CD14-positive monocyte (primary cell): ENCODE results near the gene DHRS12. TPM values are rescaled to one million over a fixed set of nuclear protein-coding genes. Genes with fewer than 3 reads are reported as not detected.

Experiments
- DNase-seq, 3 donors: peaks; one replicate each; pipeline ENCODE4 v3.0.0-alpha.2; 2011 to 2022
- H2AFZ ChIP-seq: 2 replicates; pipeline ENCODE4 v1.6.0; 2012; ENCODE audit warnings: mild to moderate bottlenecking, low read depth, low read length, inconsistent platforms; ENCODE audit not compliant: insufficient read depth, poor library complexity, severe bottlenecking
- H3K27ac ChIP-seq, 2 donors: 1 replicate in 1 of 2; 2 replicates in 1 of 2; pipeline ENCODE4 v1.5.1; 2012 to 2013; ENCODE audit warnings: low read length in 2 of 2, control low read depth in 1 of 2, inconsistent platforms in 1 of 2, low read depth in 1 of 2, mild to moderate bottlenecking in 1 of 2
- H3K27me3 ChIP-seq, 2 donors: one replicate each; pipeline versions ENCODE4 v1.6.0 to v1.6.1; 2011 to 2013; ENCODE audit warnings: low read length in 2 of 2; ENCODE audit not compliant: control insufficient read depth in 2 of 2, insufficient read depth in 2 of 2
- H3K36me3 ChIP-seq, 2 donors: replicated peaks in 1 of 2; 1 replicate in 1 of 2; 2 replicates in 1 of 2; pipeline versions ENCODE4 v1.5.1 to v1.6.1; 2012 to 2013; ENCODE audit warnings: low read length in 2 of 2, control low read depth in 1 of 2, inconsistent platforms in 1 of 2, mild to moderate bottlenecking in 1 of 2; ENCODE audit not compliant: insufficient read depth in 2 of 2, control insufficient read depth in 1 of 2
- H3K4me1 ChIP-seq, 2 donors: 1 replicate in 1 of 2; 2 replicates in 1 of 2; pipeline versions ENCODE4 v1.5.1 to v1.6.1; 2012 to 2013; ENCODE audit warnings: low read length in 2 of 2, control low read depth in 1 of 2, inconsistent platforms in 1 of 2, mild to moderate bottlenecking in 1 of 2, moderate library complexity in 1 of 2; ENCODE audit not compliant: insufficient read depth in 2 of 2, control insufficient read depth in 1 of 2
- H3K4me2 ChIP-seq: replicated peaks from 2 replicates; pipeline ENCODE3; 2012; ENCODE audit warnings: low read length, moderate library complexity, mild to moderate bottlenecking; ENCODE audit not compliant: poor library complexity, severe bottlenecking; ENCODE audit errors: extremely low read depth
- H3K4me3 ChIP-seq, 3 experiments: fragments of 200-600 bp in 1 of 3; sonication (generic) in 1 of 3; replicated peaks in 1 of 3; 1 replicate in 2 of 3; 2 replicates in 1 of 3; pipeline ENCODE4 v1.5.1; 2011 to 2013; ENCODE audit warnings: low read length in 3 of 3, mild to moderate bottlenecking in 3 of 3, control low read depth in 2 of 3, low read depth in 2 of 3, inconsistent platforms in 1 of 3, moderate library complexity in 1 of 3
- H3K79me2 ChIP-seq: 2 replicates; pipeline ENCODE4 v1.6.0; 2012; ENCODE audit warnings: mild to moderate bottlenecking, control low read depth, inconsistent platforms, low read length, moderate library complexity; ENCODE audit not compliant: insufficient read depth
- H3K9ac ChIP-seq: 2 replicates; pipeline ENCODE4 v1.6.0; 2017; ENCODE audit warnings: low read length, mild to moderate bottlenecking; ENCODE audit not compliant: insufficient read depth, poor library complexity, severe bottlenecking
- H3K9me3 ChIP-seq, 2 donors: replicated peaks in 1 of 2; 1 replicate in 1 of 2; 2 replicates in 1 of 2; pipeline versions ENCODE4 v1.5.1 to v1.6.1; 2012 to 2013; ENCODE audit warnings: low read length in 2 of 2, control low read depth in 1 of 2; ENCODE audit not compliant: control insufficient read depth in 1 of 2, insufficient read depth in 1 of 2
- H4K20me1 ChIP-seq: 2 replicates; pipeline ENCODE4 v1.6.0; 2012; ENCODE audit warnings: mild to moderate bottlenecking, low read length, control low read depth, moderate library complexity; ENCODE audit not compliant: insufficient read depth
- H3K27ac Mint-ChIP-seq, 7 donors: one replicate each; pipeline ENCODE4 v1.8.0; 2020; ENCODE audit warnings: mild to moderate bottlenecking in 7 of 7, mixed read lengths in 7 of 7, moderate library complexity in 6 of 7, inconsistent platforms in 2 of 7
- H3K27me3 Mint-ChIP-seq, 3 donors: one replicate each; pipeline ENCODE4 v1.8.0; 2021 to 2022; ENCODE audit warnings: low read depth in 3 of 3, mild to moderate bottlenecking in 3 of 3, mixed read lengths in 3 of 3, moderate library complexity in 3 of 3, inconsistent platforms in 1 of 3
- H3K36me3 Mint-ChIP-seq, 2 donors: one replicate each; pipeline ENCODE4 v1.8.0; 2020; ENCODE audit warnings: mixed read lengths in 2 of 2, inconsistent platforms in 1 of 2, mild to moderate bottlenecking in 1 of 2
- H3K4me1 Mint-ChIP-seq: one replicate; pipeline ENCODE4 v1.8.0; 2020; ENCODE audit warnings: mild to moderate bottlenecking, mixed read lengths
- H3K4me3 Mint-ChIP-seq, 2 donors: one replicate each; pipeline ENCODE4 v1.8.0; 2020; ENCODE audit warnings: mild to moderate bottlenecking in 2 of 2, mixed read lengths in 2 of 2, moderate library complexity in 1 of 2
- H3K9me3 Mint-ChIP-seq, 7 donors: one replicate each; pipeline ENCODE4 v1.8.0; 2020 to 2022; ENCODE audit warnings: mixed read lengths in 7 of 7, mild to moderate bottlenecking in 6 of 7, moderate library complexity in 6 of 7, inconsistent platforms in 2 of 7
- CTCF ChIP-seq: fragments of 200-600 bp; IDR thresholded peaks from one replicate; pipeline ENCODE4 v1.8.0; 2022; ENCODE audit warnings: antibody characterized with exemption, mild to moderate bottlenecking
- WGBS: methylation state at CpG from one replicate; pipeline ENCODE4 v1.1.5; 2013; ENCODE audit warnings: missing lambda C conversion rate; ENCODE audit not compliant: insufficient coverage; 5-methylcytosine and 5-hydroxymethylcytosine counted together
- intact Hi-C, 2 donors: fragments of 100-400 bp; cut with micrococcal nuclease; formaldehyde crosslinking; loops; one replicate each; pipeline versions ENCODE4 v1.15.0 to v1.15.1; 2023
- polyA plus RNA-seq, 3 donors: library from polyadenylated mRNA; depleted of rRNA in 1 of 3; unstranded in 2 of 3; stranded (reverse) in 1 of 3; fragments of 300-500 nt in 2 of 3; fragments of >200 nt in 1 of 3; fragmentation: Illumina TruSeq in 2 of 3; gene quantifications; 1 replicate in 2 of 3; 2 replicates in 1 of 3; pipeline ENCODE4 v1.2.3, GENCODE V29; 2012 to 2021

Gene DHRS12
- polyA plus RNA-seq, 3 donors = 7.6 to 20.2 (median 20.0) TPM

- H3K4me3 Mint-ChIP-seq = no peak overlapping the region
- Histone ChIP-seq H2AFZ (no peak overlapping the region), H3K27me3 (no peaks in the 10 kb centered on the region), H3K9ac (no peak overlapping the region), H3K9me3 (no peaks in the 10 kb centered on the region), H3K4me1 (peaks cover 32 to 44% of the 10 kb centered on the region in 2 donors), H4K20me1 (no peaks in the 10 kb centered on the region), H3K79me2 (no peaks in the 10 kb centered on the region), H3K4me3 (no peak overlapping the region), H3K4me2 (no peak overlapping the region), H3K27ac (no peak overlapping the region), H3K36me3 (no peaks in the 10 kb centered on the region)
- H3K27me3 Mint-ChIP-seq = peaks cover 0 to 11% (median 6%) of the 10 kb centered on the region in 3 donors
- WGBS = 71% methylated on average over 2 of the region's 5 CpGs
- H3K9me3 Mint-ChIP-seq = peaks cover 0 to 2% (median 0%) of the 10 kb centered on the region in 7 donors
- peaks cover 50% of the 10 kb centered on the region for H3K4me1 Mint-ChIP-seq
- no peak for DNase-seq
- H3K27ac Mint-ChIP-seq = no peak overlapping the region
- peaks cover 0 to 6% of the 10 kb centered on the region in 2 donors for H3K36me3 Mint-ChIP-seq
- intact Hi-C loops = loop anchor here (10.0 kb wide), 3 partner anchors 172 to 1872 kb away; partner anchors contain the start of genes INTS6 (in 1 of the 2) and SPRYD7 (in 1 of the 2)
- TF ChIP-seq CTCF = no peak
These were observed 3.1 kb upstream of the DHRS12 start for GRCh38 chr13:51807041-51807440.

GRCh38 chr13:51806566-51806965, 2.6 kb upstream of the DHRS12 start:
- H3K4me2 ChIP-seq = no peak overlapping the region
- no peak overlapping the region for H3K4me3 ChIP-seq
- DNase-seq = peak in 1 of 3 donors; percentile 58
- no peaks in the 10 kb centered on the region for H3K36me3 ChIP-seq
- H3K27me3 ChIP-seq = no peaks in the 10 kb centered on the region
- H3K4me3 Mint-ChIP-seq = no peak overlapping the region
- H3K79me2 ChIP-seq = no peaks in the 10 kb centered on the region
- intact Hi-C loops = loop anchor here (10.0 kb wide), 3 partner anchors 172 to 1872 kb away; partner anchors contain the start of genes INTS6 (in 1 of the 2) and SPRYD7 (in 1 of the 2)
- whole genome bisulfite sequencing = 70% methylated on average over 2 of the region's 2 CpGs
- peaks cover 0 to 5% of the 10 kb centered on the region in 2 donors for H3K36me3 Mint-ChIP-seq
- H2AFZ ChIP-seq = no peak overlapping the region
- H3K4me1 ChIP-seq = peaks cover 32 to 45% of the 10 kb centered on the region in 2 donors
- H4K20me1 ChIP-seq = no peaks in the 10 kb centered on the region
- no peaks in the 10 kb centered on the region for H3K9me3 ChIP-seq
- peaks cover 0 to 2% (median 0%) of the 10 kb centered on the region in 7 donors for H3K9me3 Mint-ChIP-seq
- no peak overlapping the region for H3K9ac ChIP-seq
- no peak overlapping the region for H3K27ac ChIP-seq
- H3K27ac Mint-ChIP-seq = peak overlapping the region in 1 of 7 donors; percentile 17
- H3K27me3 Mint-ChIP-seq = peaks cover 0 to 15% (median 6%) of the 10 kb centered on the region in 3 donors
- peaks cover 50% of the 10 kb centered on the region for H3K4me1 Mint-ChIP-seq
- TF ChIP-seq CTCF = no peak
